GM06990 (cell line): ENCODE data around the gene IFT88.

ENCODE experiments used
- DNase-seq: peaks from one replicate; pipeline ENCODE4 v3.0.0-alpha.2; 2011; ENCODE audit not compliant: insufficient read length; ENCODE audit errors: extremely low read depth
- H3K27me3 ChIP-seq: replicated peaks from 2 replicates; pipeline ENCODE4 v1.6.0; 2011; ENCODE audit warnings: low read length; ENCODE audit not compliant: control insufficient read depth, insufficient read depth
- H3K36me3 ChIP-seq: 2 replicates; pipeline ENCODE4 v1.5.1; 2011; ENCODE audit warnings: low read length; ENCODE audit not compliant: control insufficient read depth, insufficient read depth
- H3K4me3 ChIP-seq: replicated peaks from 2 replicates; pipeline ENCODE4 v1.5.1; 2011; ENCODE audit warnings: low read depth, mild to moderate bottlenecking, control low read depth, low read length
- TF ChIP-seq, protein P1 (sequence below): IDR thresholded peaks from 2 replicates; pipeline ENCODE4 v1.5.1; 2011; ENCODE audit warnings: low read length, control low read depth, mild to moderate bottlenecking, inconsistent platforms; ENCODE audit not compliant: insufficient read depth, poor library complexity, severe bottlenecking

The IFT88 gene

DNA sequence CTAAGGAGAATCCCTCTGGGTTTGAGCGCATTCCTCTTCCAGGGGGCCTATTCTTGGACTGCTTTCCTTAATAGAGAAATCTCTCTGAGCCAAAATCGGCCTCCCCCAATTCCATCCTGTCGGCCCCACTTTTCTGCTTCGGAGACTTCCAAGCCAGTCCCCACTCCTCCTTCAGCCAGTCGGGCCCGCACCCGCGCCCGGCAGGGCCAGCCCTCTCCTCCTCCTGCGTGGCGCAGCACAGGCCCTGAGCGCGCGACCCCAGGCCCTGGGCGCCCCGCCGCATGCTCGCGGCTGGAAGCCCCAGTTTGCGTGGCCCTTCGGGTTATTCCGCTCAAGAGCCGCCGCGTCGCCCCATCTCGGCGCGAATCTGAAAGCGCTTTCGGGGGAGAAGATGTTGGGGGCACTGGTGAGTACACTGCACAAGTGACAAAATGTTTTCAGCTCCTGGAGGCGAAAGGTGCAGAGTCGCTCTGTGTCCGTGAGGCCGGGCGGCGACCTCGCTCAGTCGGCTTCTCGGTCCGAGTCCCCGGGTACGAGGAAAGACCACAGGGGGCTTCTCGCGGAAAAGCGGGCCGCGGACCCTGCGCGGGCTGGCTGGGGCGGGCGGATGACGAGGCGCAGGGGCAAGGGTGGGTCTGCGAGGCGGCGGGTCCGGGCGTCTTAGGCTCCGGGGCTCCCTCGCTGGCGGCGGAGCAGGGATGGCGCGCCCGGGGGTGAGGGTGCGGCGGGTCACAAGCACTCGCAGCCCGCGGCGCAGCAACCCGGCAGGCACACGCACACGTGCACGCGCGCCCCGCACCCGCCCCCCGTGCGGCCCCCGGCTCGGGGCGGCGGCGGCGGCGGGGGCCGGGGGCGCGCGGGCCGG is 136.2 kb downstream of the IFT88 start, which contains the start of gene IL17D:
Gene IL17D (plus strand): TSS at position 785 of the 865 bp plus-strand sequence. CDS start 303 bp downstream, outside the sequence.
- H3K27me3 ChIP-seq: no peaks in the 10 kb centered on the region
- DNase-seq: peak; percentile 69

DNA sequence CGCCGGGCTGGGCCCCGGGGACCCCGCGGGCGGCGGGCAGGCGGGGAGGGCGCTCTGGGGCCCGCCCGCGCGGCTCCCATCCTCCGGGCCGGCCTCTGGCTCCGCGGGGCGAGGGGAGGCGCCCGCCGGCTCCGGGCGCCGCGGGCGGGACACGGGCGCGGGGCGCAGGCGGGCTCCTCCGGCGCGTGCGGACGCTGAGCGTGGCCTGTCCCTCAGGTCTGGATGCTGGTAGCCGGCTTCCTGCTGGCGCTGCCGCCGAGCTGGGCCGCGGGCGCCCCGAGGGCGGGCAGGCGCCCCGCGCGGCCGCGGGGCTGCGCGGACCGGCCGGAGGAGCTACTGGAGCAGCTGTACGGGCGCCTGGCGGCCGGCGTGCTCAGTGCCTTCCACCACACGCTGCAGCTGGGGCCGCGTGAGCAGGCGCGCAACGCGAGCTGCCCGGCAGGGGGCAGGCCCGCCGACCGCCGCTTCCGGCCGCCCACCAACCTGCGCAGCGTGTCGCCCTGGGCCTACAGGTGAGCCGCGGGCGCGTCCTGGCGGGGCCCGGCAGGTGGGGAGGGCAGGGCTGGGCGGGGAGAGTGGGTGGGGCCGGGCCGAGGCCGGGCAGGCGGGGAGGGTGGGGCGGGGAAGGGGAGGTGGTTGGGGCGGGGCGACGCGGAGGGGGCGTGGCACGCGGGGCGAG is 137.0 kb downstream of the IFT88 start:
- TF ChIP-seq, protein P1, sequence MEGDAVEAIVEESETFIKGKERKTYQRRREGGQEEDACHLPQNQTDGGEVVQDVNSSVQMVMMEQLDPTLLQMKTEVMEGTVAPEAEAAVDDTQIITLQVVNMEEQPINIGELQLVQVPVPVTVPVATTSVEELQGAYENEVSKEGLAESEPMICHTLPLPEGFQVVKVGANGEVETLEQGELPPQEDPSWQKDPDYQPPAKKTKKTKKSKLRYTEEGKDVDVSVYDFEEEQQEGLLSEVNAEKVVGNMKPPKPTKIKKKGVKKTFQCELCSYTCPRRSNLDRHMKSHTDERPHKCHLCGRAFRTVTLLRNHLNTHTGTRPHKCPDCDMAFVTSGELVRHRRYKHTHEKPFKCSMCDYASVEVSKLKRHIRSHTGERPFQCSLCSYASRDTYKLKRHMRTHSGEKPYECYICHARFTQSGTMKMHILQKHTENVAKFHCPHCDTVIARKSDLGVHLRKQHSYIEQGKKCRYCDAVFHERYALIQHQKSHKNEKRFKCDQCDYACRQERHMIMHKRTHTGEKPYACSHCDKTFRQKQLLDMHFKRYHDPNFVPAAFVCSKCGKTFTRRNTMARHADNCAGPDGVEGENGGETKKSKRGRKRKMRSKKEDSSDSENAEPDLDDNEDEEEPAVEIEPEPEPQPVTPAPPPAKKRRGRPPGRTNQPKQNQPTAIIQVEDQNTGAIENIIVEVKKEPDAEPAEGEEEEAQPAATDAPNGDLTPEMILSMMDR: peak; percentile 20
- DNase-seq: peak; percentile 88
- Histone ChIP-seq H3K36me3 (no peaks in the 10 kb centered on the region), H3K27me3 (no peaks in the 10 kb centered on the region), H3K4me3 (peak overlapping the region; percentile 69)

More for the DNA sequence above, 136.2 kb downstream of the IFT88 start, which contains the start of gene IL17D:
- TF ChIP-seq, protein P1: peak; percentile 19
- no peaks in the 10 kb centered on the region for H3K36me3 ChIP-seq
- peak within 1 kb of the TSS; percentile 69 for H3K4me3 ChIP-seq

DNA sequence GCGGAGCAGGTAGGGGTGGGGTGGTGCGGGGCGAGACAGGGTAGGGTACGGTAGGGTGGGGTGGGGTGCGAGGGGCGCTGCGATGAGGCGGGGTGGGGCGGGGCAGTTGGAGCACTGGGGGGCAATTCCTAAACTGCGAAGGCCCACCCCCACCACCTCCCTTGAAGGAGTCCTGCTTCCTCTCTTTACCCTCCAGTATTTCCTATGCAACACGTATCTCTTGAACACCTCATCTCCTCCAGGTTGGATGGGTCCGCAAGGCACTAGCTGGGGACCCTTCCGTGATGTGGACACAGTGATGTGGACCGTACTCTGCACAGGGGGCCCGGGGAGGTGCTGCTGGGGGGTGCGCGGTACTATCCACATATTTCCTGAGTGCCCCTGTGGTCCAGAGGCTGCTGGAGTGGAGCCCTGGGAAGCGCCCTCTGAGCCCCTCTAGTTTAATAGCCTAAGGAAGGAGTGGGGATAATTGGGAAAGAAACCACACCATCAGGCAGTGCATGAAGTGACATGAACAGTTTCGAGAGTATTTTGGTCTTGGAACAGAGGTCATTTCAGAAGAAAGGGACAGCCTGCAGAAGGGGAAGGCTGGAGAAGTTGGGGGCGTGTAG is 137.6 kb downstream of the IFT88 start:
- peak overlapping the region; percentile 33; the same call in 1 of the 2 replicates for H3K4me3 ChIP-seq
- TF ChIP-seq, protein P1: no peak
- no peaks in the 10 kb centered on the region for H3K27me3 ChIP-seq
- no peaks in the 10 kb centered on the region for H3K36me3 ChIP-seq
- peak; percentile 25 for DNase-seq

DNA sequence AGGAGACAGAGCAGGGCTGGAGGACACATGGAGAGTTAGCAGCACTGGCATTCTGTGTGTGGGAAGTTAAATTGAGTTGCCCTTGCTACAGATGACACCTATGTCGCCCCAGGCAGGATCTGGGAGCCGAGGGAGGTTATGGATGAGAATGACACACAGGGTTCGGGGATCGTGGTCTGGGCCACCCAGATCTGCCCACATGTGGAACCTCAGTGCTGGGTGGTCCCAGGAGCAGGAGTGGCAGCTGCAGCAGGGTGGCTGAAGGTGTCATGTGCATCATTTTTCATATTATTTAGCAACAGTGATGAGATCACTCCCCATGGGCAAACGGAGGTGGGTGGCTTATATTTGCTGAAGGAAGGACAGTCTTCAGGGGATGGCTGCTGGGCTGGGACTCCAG is 139.7 kb downstream of the IFT88 start:
- TF ChIP-seq, protein P1: no peak
- no peak for DNase-seq
- no peaks in the 10 kb centered on the region for H3K36me3 ChIP-seq
- no peaks in the 10 kb centered on the region for H3K27me3 ChIP-seq
- no peak overlapping the region for H3K4me3 ChIP-seq

DNA sequence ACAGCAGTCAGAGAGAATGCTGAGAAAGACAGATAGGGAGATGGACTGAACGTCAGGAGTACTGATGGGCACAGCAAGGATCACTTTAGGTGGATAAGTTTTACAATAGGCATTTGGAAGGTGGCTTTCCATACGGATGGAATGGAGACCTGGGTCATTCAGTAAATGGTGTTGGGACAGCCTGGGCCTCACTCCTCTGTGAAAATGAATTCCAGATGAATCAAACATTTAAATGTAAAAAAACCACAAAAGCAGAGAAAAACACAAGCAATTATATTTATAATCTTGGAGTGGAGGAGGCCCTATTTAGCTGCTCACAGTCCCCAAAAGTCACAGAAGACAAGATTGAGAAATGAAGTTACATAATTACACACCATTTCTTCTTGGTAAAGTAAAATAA is 141.3 kb downstream of the IFT88 start:
- TF ChIP-seq, protein P1: no peak
- Histone ChIP-seq H3K27me3 (no peaks in the 10 kb centered on the region), H3K36me3 (no peaks in the 10 kb centered on the region), H3K4me3 (no peak overlapping the region)
- DNase-seq: no peak
